Measurements from ENCODE around the gene PNMA5.
A peak's percentile ranks its signal among the peaks of the same experiment; 100 is the strongest.
"Not testable (repeated sequence)": the region's sequence is repeated elsewhere in the genome, so short reads cannot be mapped to it uniquely, and the experiment has no call there.

Gene PNMA5

GRCh38 chrX:152993933-152994332, at the start of gene PNMA5:
TSS of gene PNMA5 (minus strand) at chrX:152994116. CDS start at chrX:152991598, 2,518 bp downstream.
- no peak for DNase-seq (ENCODE audit: low read depth in 3 of 3, low spot score in 1 of 3)

- DNase-seq (ENCODE audit: low read depth in 3 of 3, low spot score in 1 of 3) = peak; percentile 22 to 54 (median 38)
Measured at GRCh38 chrX:153032397-153033118, 38.6 kb upstream of the PNMA5 start.

- DNase-seq (ENCODE audit: low read depth in 3 of 3, low spot score in 1 of 3) = no peak
Measured at GRCh38 chrX:153030801-153031200, 36.9 kb upstream of the PNMA5 start.

- no peak for DNase-seq (ENCODE audit: low read depth in 3 of 3, low spot score in 1 of 3)
Measured at GRCh38 chrX:153029875-153030274, 36.0 kb upstream of the PNMA5 start.

GRCh38 chrX:153029162-153029561, 35.2 kb upstream of the PNMA5 start:
- no peak for DNase-seq (ENCODE audit: low read depth in 3 of 3, low spot score in 1 of 3)

- DNase-seq (ENCODE audit: low read depth in 3 of 3, low spot score in 1 of 3) = not testable (repeated sequence)
Measured at GRCh38 chrX:153028487-153028886, 34.6 kb upstream of the PNMA5 start.

GRCh38 chrX:153026501-153026900, 32.6 kb upstream of the PNMA5 start:
- DNase-seq (ENCODE audit: low read depth in 3 of 3, low spot score in 1 of 3) = not testable (repeated sequence)

GRCh38 chrX:153019166-153019565, 25.2 kb upstream of the PNMA5 start:
- no peak for DNase-seq (ENCODE audit: low read depth in 3 of 3, low spot score in 1 of 3)

- DNase-seq (ENCODE audit: low read depth in 3 of 3, low spot score in 1 of 3) = not testable (repeated sequence)
Measured at GRCh38 chrX:153017174-153017573, 23.3 kb upstream of the PNMA5 start.

GRCh38 chrX:153004780-153005179, 10.9 kb upstream of the PNMA5 start:
- no peak for DNase-seq (ENCODE audit: low read depth in 3 of 3, low spot score in 1 of 3)

- DNase-seq (ENCODE audit: low read depth in 3 of 3, low spot score in 1 of 3) = no peak
Measured at GRCh38 chrX:153003981-153004380, 10.1 kb upstream of the PNMA5 start.

- not testable (repeated sequence) for DNase-seq (ENCODE audit: low read depth in 3 of 3, low spot score in 1 of 3)
Measured at GRCh38 chrX:153002182-153002581, 8.3 kb upstream of the PNMA5 start.

- DNase-seq (ENCODE audit: low read depth in 3 of 3, low spot score in 1 of 3) = no peak
Measured at GRCh38 chrX:152997337-152997736, 3.4 kb upstream of the PNMA5 start.

GRCh38 chrX:152992115-152992514, 1.8 kb downstream of the PNMA5 start:
- DNase-seq (ENCODE audit: low read depth in 3 of 3, low spot score in 1 of 3) = no peak

GRCh38 chrX:152991123-152991522, 2.8 kb downstream of the PNMA5 start:
- no peak for DNase-seq (ENCODE audit: low read depth in 3 of 3, low spot score in 1 of 3)

- no peak for DNase-seq (ENCODE audit: low read depth in 3 of 3, low spot score in 1 of 3)
Measured at GRCh38 chrX:152989292-152989658, 4.6 kb downstream of the PNMA5 start.

GRCh38 chrX:152988536-152989291, 5.2 kb downstream of the PNMA5 start:
- DNase-seq (ENCODE audit: low read depth in 3 of 3, low spot score in 1 of 3) = no peak

GRCh38 chrX:152987801-152988200, 6.1 kb downstream of the PNMA5 start:
- no peak for DNase-seq (ENCODE audit: low read depth in 3 of 3, low spot score in 1 of 3)

- DNase-seq (ENCODE audit: low read depth in 3 of 3, low spot score in 1 of 3) = not testable (repeated sequence)
Measured at GRCh38 chrX:152987156-152987555, 6.8 kb downstream of the PNMA5 start.

GRCh38 chrX:152985383-152985782, 8.5 kb downstream of the PNMA5 start:
- DNase-seq (ENCODE audit: low read depth in 3 of 3, low spot score in 1 of 3) = not testable (repeated sequence)

GRCh38 chrX:152968193-152968592, 25.7 kb downstream of the PNMA5 start:
- DNase-seq (ENCODE audit: low read depth in 3 of 3, low spot score in 1 of 3) = no peak

- DNase-seq (ENCODE audit: low read depth in 3 of 3, low spot score in 1 of 3) = no peak
Measured at GRCh38 chrX:152960115-152960514, 33.8 kb downstream of the PNMA5 start.

Measured in stimulated activated CD4-positive, alpha-beta T cell treated with anti-CD3 and anti-CD28 coated beads, TNF-alpha, amount 100 ng/mL, for 1 hour (primary cell).